OCI-LY7 (cell line): Measurements from ENCODE around the gene PCBD1. TPM values are rescaled to one million over a fixed set of nuclear protein-coding genes. Genes with fewer than 3 reads are reported as not detected.

Experiments
- BruUV-seq: library from RNA; stranded (reverse); fragments of 400-500 nt; replicated peaks from 2 replicates; lab custom pipeline; 2021; lab: Mats Ljungman, UMichigan
- CTCF ChIA-PET: fragments of 300-600 bp; sonication (Branson Sonifier 250); formaldehyde crosslinking; loops from one replicate; lab custom pipeline; 2022; ENCODE audit warnings: antibody characterized with exemption; ENCODE audit not compliant: unreplicated experiment; lab: Charles Lee
- POLR2A ChIA-PET: fragments of 300-600 bp; sonication (Branson Sonifier 250); formaldehyde crosslinking; loops from one replicate; lab custom pipeline; 2022; ENCODE audit warnings: antibody characterized with exemption; lab: Charles Lee
- DNase-seq: peaks from one replicate; pipeline ENCODE4 v3.0.0-alpha.2; 2015; ENCODE audit warnings: low spot score
- H2AFZ ChIP-seq: fragments of 200-600 bp; sonication (generic), shearing (Covaris generic); 2 replicates; pipeline ENCODE4 v1.6.1; 2014; ENCODE audit warnings: mild to moderate bottlenecking, antibody characterized with exemption, low read length, moderate library complexity
- H3K27ac ChIP-seq: fragments of 200-600 bp; sonication (generic); 2 replicates; pipeline ENCODE4 v1.5.1; 2014; ENCODE audit warnings: mixed run types, low read depth, mild to moderate bottlenecking, moderate library complexity, low read length, inconsistent platforms; ENCODE audit not compliant: poor library complexity, severe bottlenecking
- H3K36me3 ChIP-seq: fragments of 200-600 bp; sonication (generic); 2 replicates; pipeline ENCODE4 v1.6.1; 2014; ENCODE audit warnings: mild to moderate bottlenecking, antibody characterized with exemption, low read length, moderate library complexity, mixed read lengths; ENCODE audit not compliant: insufficient read depth
- H3K4me1 ChIP-seq: fragments of 200-600 bp; sonication (generic); 2 replicates; pipeline ENCODE4 v1.5.1; 2014; ENCODE audit warnings: mild to moderate bottlenecking, low read length; ENCODE audit not compliant: insufficient read depth, poor library complexity, severe bottlenecking
- H3K4me2 ChIP-seq: fragments of 200-600 bp; sonication (generic); 2 replicates; pipeline ENCODE4 v1.6.1; 2014; ENCODE audit warnings: mild to moderate bottlenecking, low read length
- H3K4me3 ChIP-seq: fragments of 200-600 bp; sonication (generic); 2 replicates; pipeline ENCODE4 v1.5.1; 2014; ENCODE audit warnings: mild to moderate bottlenecking, low read depth, low read length; ENCODE audit not compliant: poor library complexity, severe bottlenecking
- H3K79me2 ChIP-seq: fragments of 200-600 bp; sonication (generic); 2 replicates; pipeline ENCODE4 v1.6.1; 2016; ENCODE audit warnings: low read depth, mild to moderate bottlenecking, low read length, moderate library complexity, mixed read lengths; ENCODE audit not compliant: insufficient read depth
- H3K9me2 ChIP-seq: fragments of 200-600 bp; sonication (generic); 2 replicates; pipeline ENCODE4 v1.6.1; 2016; ENCODE audit warnings: mild to moderate bottlenecking, low read length, mixed read lengths; ENCODE audit not compliant: insufficient read depth
- H3K9me3 ChIP-seq: fragments of 200-600 bp; sonication (generic); 2 replicates; pipeline ENCODE4 v1.6.1; 2014; ENCODE audit warnings: mild to moderate bottlenecking, mixed run types, low read length, mixed read lengths
- H4K20me1 ChIP-seq: fragments of 200-600 bp; sonication (generic); 2 replicates; pipeline ENCODE4 v1.6.1; 2014; ENCODE audit warnings: mild to moderate bottlenecking, antibody characterized with exemption, low read length, moderate library complexity, mixed read lengths; ENCODE audit not compliant: insufficient read depth
- EZH2phosphoT487 ChIP-seq: fragments of 200-600 bp; sonication (generic); IDR thresholded peaks from 2 replicates; pipeline ENCODE4 v1.6.1; 2018; ENCODE audit warnings: low read depth, borderline replicate concordance, mild to moderate bottlenecking, mixed run types, antibody characterized with exemption, low read length, moderate library complexity, mixed read lengths
- intact Hi-C: fragments of 100-400 bp; cut with micrococcal nuclease; formaldehyde crosslinking; loops from one replicate; pipeline ENCODE4 v1.10.0; 2022; ENCODE audit not compliant: unreplicated experiment
- total RNA-seq, 2 experiments: library from RNA; depleted of rRNA in 1 of 2; stranded (reverse); fragments of >200 nt in 1 of 2; shearing (Covaris generic) in 1 of 2; gene quantifications; 2 replicates each; pipeline ENCODE4 v1.2.3, GENCODE V29; 2014 to 2022
- TF ChIP-seq, protein P1 (sequence below): fragments of 200-600 bp; sonication (generic); conservative IDR thresholded peaks from 2 replicates; pipeline ENCODE4 v1.5.1; 2014; ENCODE audit warnings: mild to moderate bottlenecking, antibody characterized with exemption, low read length, moderate library complexity, mixed read lengths

The PCBD1 gene
- total RNA-seq, 2 experiments from 2014 or later, result 4.9 to 25.4 TPM

DNA sequence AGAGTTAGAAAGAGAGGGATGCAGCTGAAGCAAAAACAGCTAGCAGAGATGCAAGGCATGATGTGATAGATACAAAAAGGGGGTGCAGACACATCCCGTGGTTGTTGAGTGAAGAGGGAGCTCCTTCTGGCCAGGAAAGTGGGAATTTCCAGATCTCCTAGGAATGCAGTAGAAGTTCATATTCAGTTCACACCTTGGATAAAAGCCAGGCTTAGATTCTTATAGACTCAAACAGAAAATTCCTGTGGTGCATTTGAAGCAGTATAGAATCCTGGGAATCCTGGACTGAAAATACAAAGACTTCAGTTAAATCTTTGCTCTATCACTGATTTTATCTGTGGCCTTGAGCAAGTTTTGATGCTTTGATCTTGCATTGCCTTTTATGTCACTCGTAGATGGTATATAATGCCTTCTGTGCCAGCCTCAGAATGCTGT lies 38.8 kb downstream of the PCBD1 start:
- no peaks in the 10 kb centered on the region for H3K79me2 ChIP-seq
- ChIA-PET POLR2A (interaction anchor here (0.8 kb wide), 1 partner anchor 9 kb away, joined by 3 read pairs; no protein-coding TSS in a partner anchor), CTCF (no interaction called here)
- no peak overlapping the region for H2AFZ ChIP-seq
- no TSS peak for BruUV-seq
- H3K9me3 ChIP-seq, result no peaks in the 10 kb centered on the region
- H3K27ac ChIP-seq, result no peak overlapping the region
- no peaks in the 10 kb centered on the region for H3K9me2 ChIP-seq
- TF ChIP-seq, protein P1, sequence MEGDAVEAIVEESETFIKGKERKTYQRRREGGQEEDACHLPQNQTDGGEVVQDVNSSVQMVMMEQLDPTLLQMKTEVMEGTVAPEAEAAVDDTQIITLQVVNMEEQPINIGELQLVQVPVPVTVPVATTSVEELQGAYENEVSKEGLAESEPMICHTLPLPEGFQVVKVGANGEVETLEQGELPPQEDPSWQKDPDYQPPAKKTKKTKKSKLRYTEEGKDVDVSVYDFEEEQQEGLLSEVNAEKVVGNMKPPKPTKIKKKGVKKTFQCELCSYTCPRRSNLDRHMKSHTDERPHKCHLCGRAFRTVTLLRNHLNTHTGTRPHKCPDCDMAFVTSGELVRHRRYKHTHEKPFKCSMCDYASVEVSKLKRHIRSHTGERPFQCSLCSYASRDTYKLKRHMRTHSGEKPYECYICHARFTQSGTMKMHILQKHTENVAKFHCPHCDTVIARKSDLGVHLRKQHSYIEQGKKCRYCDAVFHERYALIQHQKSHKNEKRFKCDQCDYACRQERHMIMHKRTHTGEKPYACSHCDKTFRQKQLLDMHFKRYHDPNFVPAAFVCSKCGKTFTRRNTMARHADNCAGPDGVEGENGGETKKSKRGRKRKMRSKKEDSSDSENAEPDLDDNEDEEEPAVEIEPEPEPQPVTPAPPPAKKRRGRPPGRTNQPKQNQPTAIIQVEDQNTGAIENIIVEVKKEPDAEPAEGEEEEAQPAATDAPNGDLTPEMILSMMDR, result no peak
- TF ChIP-seq EZH2phosphoT487, result no peak
- no peaks in the 10 kb centered on the region for H4K20me1 ChIP-seq
- H3K4me1 ChIP-seq, result no peaks in the 10 kb centered on the region
- DNase-seq, result no peak
- H3K4me3 ChIP-seq, result no peak overlapping the region
- H3K4me2 ChIP-seq, result no peak overlapping the region
- peaks cover 10% of the 10 kb centered on the region; the same call in 1 of the 2 replicates for H3K36me3 ChIP-seq
- intact Hi-C loops, result no loop called here

DNA sequence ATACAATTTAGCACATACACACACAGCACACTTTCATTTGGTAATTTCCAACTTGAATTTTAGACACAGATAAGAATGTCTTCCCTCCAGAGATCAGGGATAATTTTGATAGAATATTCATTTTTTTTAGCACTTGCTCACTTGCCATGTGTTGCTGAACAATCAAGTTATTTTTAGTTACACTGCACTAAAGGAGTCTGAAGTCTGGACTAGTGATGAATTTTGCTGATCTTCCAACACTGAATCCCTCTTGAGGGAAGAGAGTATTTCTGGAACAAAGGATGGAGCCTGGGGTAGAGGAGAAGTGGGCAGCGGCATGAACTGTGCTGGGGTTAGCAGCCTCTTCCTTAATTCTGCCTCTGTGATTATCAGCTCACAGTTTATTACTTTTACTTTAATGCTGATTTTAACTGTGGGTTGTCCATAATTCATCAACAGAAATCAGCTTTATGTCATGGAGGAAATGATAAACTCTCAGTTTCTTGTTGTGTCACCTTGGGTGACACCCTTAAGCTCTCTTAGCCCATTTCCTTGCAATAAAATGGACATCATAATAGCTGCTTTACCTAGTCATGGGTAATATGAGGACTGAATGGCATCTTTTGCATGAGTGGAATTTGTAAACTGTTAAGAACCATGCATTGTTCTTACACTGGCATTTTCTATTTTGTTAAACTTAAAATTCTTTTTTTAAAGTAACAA lies 40.6 kb downstream of the PCBD1 start:
- Histone ChIP-seq H3K36me3 (peaks cover 9% of the 10 kb centered on the region; the same call in 1 of the 2 replicates), H3K79me2 (no peaks in the 10 kb centered on the region), H4K20me1 (no peaks in the 10 kb centered on the region), H3K9me3 (no peaks in the 10 kb centered on the region), H2AFZ (no peak overlapping the region), H3K4me1 (no peaks in the 10 kb centered on the region), H3K4me3 (no peak overlapping the region), H3K4me2 (no peak overlapping the region), H3K27ac (no peak overlapping the region), H3K9me2 (no peaks in the 10 kb centered on the region)
- POLR2A ChIA-PET, result interaction anchor here (0.6 to 2.3 kb wide), 2 partner anchors 30 to 235 kb away, joined by 5 to 9 read pairs; no protein-coding TSS in a partner anchor
- intact Hi-C loops, result no loop called here
- no peak for DNase-seq
- BruUV-seq, result no TSS peak
- CTCF ChIA-PET, result no interaction called here
- no peak for TF ChIP-seq EZH2phosphoT487
- TF ChIP-seq, protein P1, result no peak

DNA sequence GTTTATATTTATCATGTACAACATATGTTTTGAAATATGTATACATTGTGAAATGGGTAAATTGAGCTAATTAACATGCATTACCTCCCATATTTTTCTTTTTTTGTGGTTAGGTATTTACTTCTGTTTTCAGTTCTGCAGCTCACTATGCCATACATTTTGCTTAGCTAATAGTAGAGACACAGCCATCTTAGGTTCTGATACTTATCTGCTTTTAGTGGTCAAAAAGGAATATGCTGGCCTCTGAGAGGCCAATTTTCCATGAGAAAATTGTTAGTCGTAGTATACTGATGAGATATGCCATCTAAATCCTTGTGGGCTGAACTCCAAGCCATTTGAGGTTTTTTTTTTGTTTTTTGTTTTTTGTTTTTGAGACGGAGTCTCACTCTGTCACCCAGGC lies 41.6 kb downstream of the PCBD1 start:
- CTCF ChIA-PET, result no interaction called here
- BruUV-seq, result no TSS peak

More for the DNA sequence above, 41.6 kb downstream of the PCBD1 start:
- Histone ChIP-seq H3K36me3 (peaks cover 9% of the 10 kb centered on the region; the same call in 1 of the 2 replicates), H3K4me3 (no peak overlapping the region), H3K9me2 (no peaks in the 10 kb centered on the region), H3K4me2 (no peak overlapping the region), H3K4me1 (no peaks in the 10 kb centered on the region), H3K27ac (no peak overlapping the region), H3K79me2 (no peaks in the 10 kb centered on the region), H3K9me3 (no peaks in the 10 kb centered on the region), H2AFZ (no peak overlapping the region), H4K20me1 (no peaks in the 10 kb centered on the region)
- DNase-seq, result no peak
- TF ChIP-seq, protein P1, result no peak
- no peak for TF ChIP-seq EZH2phosphoT487
- POLR2A ChIA-PET, result interaction anchor here (2.3 kb wide), 1 partner anchor 29 kb away, joined by 9 read pairs; no protein-coding TSS in a partner anchor
- intact Hi-C loops, result no loop called here
